H1 (cell line): Measurements from ENCODE around the gene ACE. TPM values are rescaled to one million over a fixed set of nuclear protein-coding genes. Genes with fewer than 3 reads are reported as not detected.

Experiments
- CTCF ChIA-PET: fragments of 300-600 bp; sonication (Branson Sonifier 250); formaldehyde crosslinking; loops from one replicate; lab custom pipeline; 2021; ENCODE audit not compliant: partially characterized antibody; lab: Charles Lee
- POLR2A ChIA-PET: fragments of 300-600 bp; sonication (Branson Sonifier 250); formaldehyde crosslinking; loops from one replicate; lab custom pipeline; 2021; ENCODE audit warnings: inconsistent platforms; ENCODE audit not compliant: partially characterized antibody; lab: Charles Lee
- DNase-seq, 2 experiments: peaks; one replicate each; pipeline versions ENCODE4 v3.0.0 to v3.0.0-alpha.2; 2010 to 2022; ENCODE audit warnings: low spot score in 2 of 2, low read depth in 1 of 2, mixed read lengths in 1 of 2
- FAIRE-seq: peaks from 2 replicates; lab custom pipeline; 2011; peaks lifted over from hg19 to GRCh38; lab: Jason Lieb, UNC
- H2AFZ ChIP-seq: 2 replicates; pipeline ENCODE4 v1.8.1; 2012; ENCODE audit warnings: low read length, inconsistent platforms
- H2AK5ac ChIP-seq: 2 replicates; pipeline ENCODE4 v1.6.1; 2013; ENCODE audit warnings: low read depth, low read length
- H2BK120ac ChIP-seq: replicated peaks from 2 replicates; pipeline ENCODE3; 2013; ENCODE audit warnings: low read depth, low read length, inconsistent platforms
- H2BK12ac ChIP-seq: 2 replicates; pipeline ENCODE4 v1.6.1; 2013; ENCODE audit warnings: low read depth, low read length
- H2BK15ac ChIP-seq: 2 replicates; pipeline ENCODE4 v1.6.1; 2013; ENCODE audit warnings: low read length
- H2BK20ac ChIP-seq: 2 replicates; pipeline ENCODE4 v1.6.1; 2013; ENCODE audit warnings: low read length
- H2BK5ac ChIP-seq: 2 replicates; pipeline ENCODE4 v1.6.1; 2013; ENCODE audit warnings: low read depth, low read length
- H3K14ac ChIP-seq: 2 replicates; pipeline ENCODE4 v1.6.1; 2013; ENCODE audit warnings: inconsistent platforms; ENCODE audit not compliant: insufficient read length
- H3K18ac ChIP-seq: 2 replicates; pipeline ENCODE4 v1.6.1; 2013; ENCODE audit warnings: low read length; ENCODE audit errors: extremely low read depth
- H3K23ac ChIP-seq: 2 replicates; pipeline ENCODE4 v1.6.1; 2013; ENCODE audit warnings: inconsistent platforms; ENCODE audit not compliant: insufficient read length
- H3K23me2 ChIP-seq: 2 replicates; pipeline ENCODE4 v1.6.1; 2013; ENCODE audit warnings: low read depth, low read length
- H3K27ac ChIP-seq: 2 replicates; pipeline ENCODE4 v1.6.1; 2011; ENCODE audit warnings: low read depth, low read length, inconsistent platforms
- H3K27me3 ChIP-seq, 4 experiments: replicated peaks in 1 of 4; 1 replicate in 1 of 4; 2 replicates in 3 of 4; pipeline versions ENCODE4 v1.6.1 to v1.8.1; 2011 to 2013; ENCODE audit warnings: low read length in 3 of 4, mild to moderate bottlenecking in 3 of 4, inconsistent platforms in 2 of 4, mixed read lengths in 2 of 4, moderate library complexity in 1 of 4; ENCODE audit not compliant: control insufficient read depth in 3 of 4, insufficient read depth in 3 of 4; ENCODE audit errors: extremely low read depth in 1 of 4
- H3K36me3 ChIP-seq, 4 experiments: 2 replicates each; pipeline versions ENCODE4 v1.6.1 to v1.8.1; 2011 to 2013; ENCODE audit warnings: mild to moderate bottlenecking in 4 of 4, low read length in 3 of 4, moderate library complexity in 2 of 4, control low read depth in 1 of 4, inconsistent platforms in 1 of 4; ENCODE audit not compliant: insufficient read depth in 4 of 4, control insufficient read depth in 2 of 4
- H3K4ac ChIP-seq: replicated peaks from 2 replicates; pipeline ENCODE3; 2013; ENCODE audit warnings: low read length, low read depth, mixed read lengths, inconsistent platforms; ENCODE audit not compliant: insufficient read length
- H3K4me1 ChIP-seq, 4 experiments: replicated peaks in 1 of 4; 1 replicate in 1 of 4; 2 replicates in 3 of 4; pipeline versions ENCODE4 v1.6.1 to v1.8.1; 2011 to 2013; ENCODE audit warnings: low read length in 3 of 4, inconsistent platforms in 2 of 4, mixed read lengths in 1 of 4; ENCODE audit not compliant: insufficient read depth in 4 of 4, control insufficient read depth in 3 of 4
- H3K4me2 ChIP-seq, 2 experiments: 2 replicates each; pipeline versions ENCODE4 v1.6.1 to v1.8.1; 2011 to 2013; ENCODE audit warnings: low read depth in 2 of 2, low read length in 2 of 2, control low read depth in 1 of 2, inconsistent platforms in 1 of 2, mild to moderate bottlenecking in 1 of 2; ENCODE audit not compliant: insufficient read depth in 1 of 2
- H3K4me3 ChIP-seq, 4 experiments: fragments of 200-600, 300-600 bp in 1 of 4; sonication (generic), shearing (Covaris generic), sonication (Bioruptor Twin) in 1 of 4; 2 replicates each; pipeline versions ENCODE4 v1.5.1 to v1.8.1; 2011 to 2016; ENCODE audit warnings: low read length in 4 of 4, low read depth in 3 of 4, control low read depth in 2 of 4, inconsistent platforms in 2 of 4, mild to moderate bottlenecking in 2 of 4, mixed read lengths in 1 of 4, moderate library complexity in 1 of 4; ENCODE audit not compliant: insufficient read depth in 2 of 4; ENCODE audit errors: extremely low read depth in 1 of 4
- H3K56ac ChIP-seq: replicated peaks from 2 replicates; pipeline ENCODE3; 2013; ENCODE audit warnings: low read depth, mild to moderate bottlenecking, mixed read lengths, low read length, inconsistent platforms; ENCODE audit not compliant: insufficient read length
- H3K79me1 ChIP-seq: 2 replicates; pipeline ENCODE4 v1.6.1; 2013; ENCODE audit warnings: low read depth, low read length, control low read depth
- H3K79me2 ChIP-seq, 2 experiments: 2 replicates each; pipeline versions ENCODE4 v1.6.1 to v1.8.1; 2012 to 2013; ENCODE audit warnings: low read length in 2 of 2, mild to moderate bottlenecking in 2 of 2, inconsistent platforms in 1 of 2; ENCODE audit not compliant: insufficient read depth in 2 of 2, control insufficient read depth in 1 of 2
- H3K9ac ChIP-seq, 4 experiments: replicated peaks in 1 of 4; 1 replicate in 1 of 4; 2 replicates in 3 of 4; pipeline versions ENCODE4 v1.6.1 to v1.8.1; 2011 to 2013; ENCODE audit warnings: low read depth in 3 of 4, low read length in 3 of 4, control low read depth in 2 of 4, mild to moderate bottlenecking in 2 of 4, moderate library complexity in 2 of 4, inconsistent platforms in 1 of 4; ENCODE audit errors: extremely low read depth in 1 of 4
- H3K9me3 ChIP-seq, 2 experiments: 2 replicates each; pipeline versions ENCODE4 v1.6.1 to v1.8.1; 2012 to 2013; ENCODE audit warnings: mild to moderate bottlenecking in 2 of 2, moderate library complexity in 2 of 2, control low read depth in 1 of 2, inconsistent platforms in 1 of 2, low read depth in 1 of 2, low read length in 1 of 2, mixed read lengths in 1 of 2; ENCODE audit not compliant: insufficient read depth in 2 of 2
- H4K20me1 ChIP-seq, 2 experiments: replicated peaks in 1 of 2; 2 replicates each; pipeline versions ENCODE3 to v1.8.1; 2011 to 2013; ENCODE audit warnings: inconsistent platforms in 2 of 2, low read length in 2 of 2, mild to moderate bottlenecking in 1 of 2; ENCODE audit not compliant: insufficient read depth in 2 of 2, control insufficient read depth in 1 of 2
- H4K5ac ChIP-seq: 2 replicates; pipeline ENCODE4 v1.6.1; 2013; ENCODE audit warnings: low read length, low read depth, mixed read lengths, inconsistent platforms; ENCODE audit not compliant: insufficient read length
- H4K8ac ChIP-seq: 2 replicates; pipeline ENCODE4 v1.8.0; 2013; ENCODE audit warnings: mild to moderate bottlenecking, moderate library complexity, low read length, inconsistent platforms; ENCODE audit not compliant: insufficient read depth; ENCODE audit errors: extremely low read depth
- H4K91ac ChIP-seq: replicated peaks from 2 replicates; pipeline ENCODE3; 2013; ENCODE audit warnings: low read length, mixed read lengths, inconsistent platforms; ENCODE audit not compliant: insufficient read length
- SP2 ChIP-seq: IDR thresholded peaks from 2 replicates; pipeline ENCODE4 v1.6.1; 2012; ENCODE audit warnings: mild to moderate bottlenecking, low read length, inconsistent platforms
- WGBS, 2 experiments: shearing (Covaris generic) in 1 of 2; methylation state at CpG; one replicate each; pipeline versions ENCODE4 v1.1.6 to v1.1.7; 2013 to 2015; ENCODE audit warnings: low lambda C conversion rate in 2 of 2, mixed read lengths in 2 of 2, inconsistent platforms in 1 of 2, low coverage in 1 of 2, missing lambda C conversion rate in 1 of 2; ENCODE audit not compliant: insufficient replicate concordance in 2 of 2, insufficient coverage in 1 of 2, insufficient read length in 1 of 2; ENCODE audit errors: extremely low coverage in 1 of 2, missing lambda C conversion rate in 1 of 2; 5-methylcytosine and 5-hydroxymethylcytosine counted together
- polyA plus RNA-seq, 7 experiments: library from polyadenylated mRNA; depleted of rRNA in 3 of 7; stranded (reverse) in 5 of 7; unstranded in 2 of 7; fragments of >200 nt in 5 of 7; fragments of 200-250 nt in 2 of 7; gene quantifications; 1 replicate in 5 of 7; 2 replicates in 1 of 7; 4 replicates in 1 of 7; pipeline versions ENCODE4 v1.2.1 to v1.2.3, GENCODE V29; 2011 to 2013; ENCODE audit warnings: missing spikeins in 2 of 7, mixed read lengths in 2 of 7
- total RNA-seq: library from RNA; stranded (reverse); fragmentation: NEBNext Ultra II Directional; extraction: Animal tissue kit (Norgen Biotek cat#: 25700); gene quantifications from 2 replicates; pipeline ENCODE4 v1.2.1, GENCODE V29; 2021

Gene ACE
- total and polyA plus RNA-seq, 2 of the 8 experiments (the other 6 are each of a cell fraction or from before 2014, with no cell fraction given), result 2.5 to 5.5 TPM

DNA sequence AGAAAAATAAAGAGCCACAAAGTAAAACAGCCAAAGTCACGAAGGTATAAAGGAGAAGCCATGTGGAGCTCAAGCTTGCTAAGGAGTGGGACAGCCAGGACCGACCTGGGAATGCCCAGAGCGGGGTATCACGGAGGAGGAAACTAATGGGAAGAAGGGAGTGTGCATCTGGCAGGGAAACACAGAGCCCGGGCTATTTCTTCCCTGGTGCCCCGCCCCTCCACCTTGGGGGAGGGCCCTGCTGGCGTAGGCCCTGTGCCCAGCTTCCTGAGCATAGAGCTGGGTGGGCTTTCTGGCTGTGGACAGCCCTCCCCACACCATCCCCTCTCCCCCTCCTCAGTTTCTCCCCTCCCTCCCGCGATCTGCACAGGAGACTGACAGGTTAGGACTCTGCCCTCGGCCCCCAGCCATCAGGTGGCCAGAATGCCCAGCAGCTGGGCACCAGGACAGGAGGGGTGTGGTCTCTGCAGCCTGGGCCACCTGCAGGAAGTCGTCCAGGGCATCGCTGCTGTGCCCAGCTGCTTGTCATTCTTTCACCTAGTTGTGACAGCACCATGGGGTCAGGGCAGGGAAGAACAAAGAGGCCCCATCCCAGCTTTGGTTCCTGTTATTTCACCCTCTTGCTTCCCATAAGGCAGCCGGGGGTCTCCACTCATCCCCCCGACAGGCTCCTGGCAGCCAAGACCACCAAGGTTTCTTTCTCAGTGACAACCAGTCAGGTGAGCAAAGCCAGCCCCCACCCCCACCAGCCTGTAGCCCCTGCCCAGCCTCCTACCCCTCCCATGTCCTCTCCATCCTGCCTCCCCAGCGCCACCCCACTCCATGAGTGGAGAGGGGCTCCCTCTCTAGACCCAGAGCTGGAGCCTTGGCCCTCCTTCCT is 66.3 kb downstream of the ACE start:
- Histone ChIP-seq H2BK12ac (no peak overlapping the region; the same call in 1 of the 2 replicates), H3K27me3 (peaks cover 0 to 16% (median 11%) of the 10 kb centered on the region in 4 experiments; a peak in 5 of 7 replicates), H3K4me3 (no peak overlapping the region), H3K9ac (no peak overlapping the region), H3K56ac (no peak overlapping the region), H3K4me2 (no peak overlapping the region), H3K9me3 (no peaks in the 10 kb centered on the region), H2AFZ (no peak overlapping the region), H3K36me3 (no peaks in the 10 kb centered on the region), H4K91ac (no peak overlapping the region), H3K23me2 (peaks cover 3% of the 10 kb centered on the region; the same call in 1 of the 2 replicates), H2BK120ac (no peak overlapping the region), H4K5ac (no peak overlapping the region), H4K20me1 (no peaks in the 10 kb centered on the region), H3K79me2 (no peaks in the 10 kb centered on the region), H3K23ac (no peak overlapping the region), H4K8ac (no peak overlapping the region), H3K79me1 (no peaks in the 10 kb centered on the region), H2BK15ac (no peak overlapping the region), H3K14ac (no peak overlapping the region), H2BK5ac (no peak overlapping the region), H2AK5ac (no peak overlapping the region), H2BK20ac (no peak overlapping the region), H3K4me1 (peaks cover 0 to 13% (median 3%) of the 10 kb centered on the region in 4 experiments; a peak in 5 of 7 replicates), H3K27ac (no peak overlapping the region), H3K4ac (no peak overlapping the region), H3K18ac (no peak overlapping the region)
- FAIRE-seq (no peak), DNase-seq (no peak)
- ChIA-PET POLR2A (interaction anchor here (0.6 to 0.8 kb wide), 2 partner anchors 11 to 424 kb away, joined by 3 to 4 read pairs; no protein-coding TSS in a partner anchor), CTCF (interaction anchor here (0.8 to 3.4 kb wide), 13 partner anchors 12 to 155 kb away, joined by 3 to 17 read pairs (median 3); no protein-coding TSS in a partner anchor)
- no peak for TF ChIP-seq SP2
- TF ChIP-seq, all 59 proteins: peak for 0
- 70% methylated on average over 13 of the region's 15 CpGs; no CpG with 5 or more reads in 1 of the 2 experiments for WGBS, 2 experiments
